Gastrocnemius medialis (tissue), 4 donors: ENCODE data around the gene SPATA13. TPM values are rescaled to one million over a fixed set of nuclear protein-coding genes. Genes with fewer than 3 reads are reported as not detected.

Experiments
- ATAC-seq, 2 donors: fragments of 150-250 bp; one replicate each; pipeline ENCODE4 v1.9.1; 2016
- DNase-seq, 2 donors: peaks; one replicate each; pipeline ENCODE4 v3.0.0-alpha.2; 2019
- H3K27ac ChIP-seq, 4 donors: fragments of 200-600 bp; sonication (generic); 1 replicate in 1 of 4; 2 replicates in 3 of 4; pipeline ENCODE4 v1.5.1; 2016 to 2018; ENCODE audit warnings: mild to moderate bottlenecking in 2 of 4, moderate library complexity in 1 of 4
- H3K27me3 ChIP-seq, 3 donors: fragments of 200-600 bp; sonication (generic) in 2 of 3; 1 replicate in 1 of 3; 2 replicates in 2 of 3; pipeline versions ENCODE4 v1.5.1 to v1.6.0; 2016 to 2019; ENCODE audit warnings: mild to moderate bottlenecking in 1 of 3, moderate library complexity in 1 of 3
- H3K36me3 ChIP-seq, 2 donors: fragments of 200-600 bp; sonication (generic) in 1 of 2; one replicate each; pipeline ENCODE4 v1.5.1; 2017 to 2018
- H3K4me1 ChIP-seq, 2 donors: fragments of 200-600 bp; sonication (generic) in 1 of 2; one replicate each; pipeline ENCODE4 v1.5.1; 2016 to 2017; ENCODE audit warnings: mild to moderate bottlenecking in 2 of 2
- H3K4me3 ChIP-seq, 4 donors: fragments of 200-600 bp; sonication (generic) in 3 of 4; 1 replicate in 1 of 4; 2 replicates in 3 of 4; pipeline ENCODE4 v1.5.1; 2016 to 2019; ENCODE audit warnings: mild to moderate bottlenecking in 2 of 4
- H3K9me3 ChIP-seq, 3 donors: fragments of 200-600 bp; sonication (generic) in 2 of 3; 1 replicate in 1 of 3; 2 replicates in 2 of 3; pipeline ENCODE4 v1.5.1; 2016 to 2019
- CTCF ChIP-seq, 5 experiments: fragments of 450-650 bp in 3 of 5; fragments of 200-600 bp in 2 of 5; sonication (generic) in 2 of 5; IDR thresholded peaks in 4 of 5; conservative IDR thresholded peaks in 1 of 5; 1 replicate in 4 of 5; 2 replicates in 1 of 5; pipeline ENCODE4 v1.5.1; 2016 to 2019; ENCODE audit warnings: antibody characterized with exemption in 5 of 5, mild to moderate bottlenecking in 3 of 5, moderate library complexity in 3 of 5
- POLR2A ChIP-seq, 2 donors: fragments of 450-650 bp; IDR thresholded peaks; one replicate each; pipeline ENCODE4 v1.6.1; 2017; ENCODE audit warnings: antibody characterized with exemption in 2 of 2, mild to moderate bottlenecking in 2 of 2, moderate library complexity in 2 of 2
- in situ Hi-C, 4 donors: fragments of 200-750 bp; cut with MboI; loops; one replicate each; pipeline versions ENCODE4 v1.15.0 to v1.8.0; 2017; ENCODE audit warnings: low sequenced_read_pairs in 4 of 4
- intact Hi-C: fragments of 100-400 bp; cut with DNase I; formaldehyde crosslinking; loops from one replicate; pipeline ENCODE4 v1.15.1; 2023; ENCODE audit warnings: low total_unique reads
- total RNA-seq, 4 donors: library from RNA; depleted of rRNA; stranded (reverse); fragments of >200 nt; gene quantifications; one replicate each; pipeline versions ENCODE4 v1.1.0 to v1.2.3, GENCODE V29; 2016

Gene SPATA13
- total RNA-seq, 4 donors from 2014 or later: 3.2 to 17.0 (median 5.8) TPM

GRCh38 chr13:24192057-24192810 is 31.7 kb downstream of the SPATA13 start:
- H3K36me3 ChIP-seq: no peaks in the 10 kb centered on the region
- no peak for TF ChIP-seq POLR2A (IDR thresholded peaks at IDR 0.05)
- no peak for TF ChIP-seq CTCF (IDR thresholded peaks at IDR 0.05 in 4 of 5, conservative IDR thresholded peaks at IDR 0.05 in 1 of 5)
- no peak for DNase-seq
- no peak overlapping the region for H3K27ac ChIP-seq
- H3K9me3 ChIP-seq: no peaks in the 10 kb centered on the region
- in situ Hi-C loops: loop anchor here in 1 of 4 donors (25.0 kb wide), 1 partner anchor 105 kb away; no protein-coding TSS in a partner anchor
- H3K4me3 ChIP-seq: no peak overlapping the region
- H3K27me3 ChIP-seq: no peaks in the 10 kb centered on the region
- intact Hi-C loops: no loop called here
- no peak for ATAC-seq
- no peaks in the 10 kb centered on the region for H3K4me1 ChIP-seq

DNA sequence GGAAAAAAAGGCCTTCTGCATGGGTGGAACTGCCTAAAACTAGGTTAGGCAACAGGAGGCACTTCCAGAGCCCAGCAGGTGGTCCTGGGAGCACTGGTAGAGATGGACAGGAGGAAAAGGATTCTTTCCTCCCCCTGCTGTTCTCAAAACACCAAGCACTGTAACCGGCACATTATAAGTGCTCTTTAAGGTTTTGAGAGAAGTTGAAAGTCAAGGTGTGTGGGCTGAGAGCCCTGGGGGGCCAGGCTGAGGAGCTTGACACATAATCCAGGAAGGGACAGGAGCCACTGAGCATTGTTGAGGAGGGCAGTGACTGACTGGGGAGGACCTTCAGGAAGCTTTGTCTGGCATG is 32.3 kb downstream of the SPATA13 start:
- in situ Hi-C loops: loop anchor here in 1 of 4 donors (25.0 kb wide), 1 partner anchor 105 kb away; no protein-coding TSS in a partner anchor
- no peak overlapping the region for H3K4me3 ChIP-seq
- no peak for TF ChIP-seq POLR2A (IDR thresholded peaks at IDR 0.05)
- TF ChIP-seq CTCF (IDR thresholded peaks at IDR 0.05 in 4 of 5, conservative IDR thresholded peaks at IDR 0.05 in 1 of 5): no peak
- H3K27me3 ChIP-seq: no peaks in the 10 kb centered on the region
- no peaks in the 10 kb centered on the region for H3K36me3 ChIP-seq
- no peaks in the 10 kb centered on the region for H3K4me1 ChIP-seq
- DNase-seq: no peak
- no peak for ATAC-seq
- intact Hi-C loops: no loop called here
- H3K27ac ChIP-seq: no peak overlapping the region
- H3K9me3 ChIP-seq: no peaks in the 10 kb centered on the region

GRCh38 chr13:24194447-24194846 is 33.9 kb downstream of the SPATA13 start:
- intact Hi-C loops (no loop called here), in situ Hi-C loops (loop anchor here in 1 of 4 donors (25.0 kb wide), 1 partner anchor 107 kb away; no protein-coding TSS in a partner anchor)
- no peak for DNase-seq
- Histone ChIP-seq H3K36me3 (no peaks in the 10 kb centered on the region), H3K9me3 (no peaks in the 10 kb centered on the region), H3K4me1 (no peaks in the 10 kb centered on the region), H3K27ac (no peak overlapping the region), H3K27me3 (no peaks in the 10 kb centered on the region), H3K4me3 (no peak overlapping the region)
- ATAC-seq: no peak
- no peak for TF ChIP-seq CTCF (IDR thresholded peaks at IDR 0.05 in 4 of 5, conservative IDR thresholded peaks at IDR 0.05 in 1 of 5)
- no peak for TF ChIP-seq POLR2A (IDR thresholded peaks at IDR 0.05)

GRCh38 chr13:24195626-24196025 is 35.1 kb downstream of the SPATA13 start:
- Histone ChIP-seq H3K27ac (no peak overlapping the region), H3K4me3 (no peak overlapping the region), H3K9me3 (no peaks in the 10 kb centered on the region), H3K36me3 (no peaks in the 10 kb centered on the region), H3K27me3 (no peaks in the 10 kb centered on the region), H3K4me1 (no peaks in the 10 kb centered on the region)
- no peak for DNase-seq
- TF ChIP-seq CTCF (IDR thresholded peaks at IDR 0.05 in 4 of 5, conservative IDR thresholded peaks at IDR 0.05 in 1 of 5) (no peak), POLR2A (IDR thresholded peaks at IDR 0.05) (no peak)
- ATAC-seq: no peak
- intact Hi-C loops: no loop called here
- in situ Hi-C loops: loop anchor here in 1 of 4 donors (25.0 kb wide), 1 partner anchor 108 kb away; no protein-coding TSS in a partner anchor
